Fibroblast of lung (primary cell): ENCODE data around the gene SYNDIG1L. TPM values are rescaled to one million over a fixed set of nuclear protein-coding genes. Genes with fewer than 3 reads are reported as not detected.

Source experiments
- DNase-seq, 2 donors: peaks; one replicate each; pipeline versions ENCODE4 v3.0.0 to v3.0.0-alpha.2; 2010; ENCODE audit warnings: low read depth in 2 of 2
- H2AFZ ChIP-seq: 2 replicates; pipeline ENCODE4 v1.5.1; 2012; ENCODE audit warnings: low read length, control low read depth, inconsistent platforms
- H3K27ac ChIP-seq: 2 replicates; pipeline ENCODE4 v1.5.1; 2011; ENCODE audit warnings: low read length, control low read depth; ENCODE audit not compliant: insufficient read depth
- H3K27me3 ChIP-seq: 2 replicates; pipeline ENCODE4 v1.5.1; 2011; ENCODE audit warnings: mild to moderate bottlenecking, low read length; ENCODE audit not compliant: control insufficient read depth, insufficient read depth
- H3K36me3 ChIP-seq: 2 replicates; pipeline ENCODE4 v1.5.1; 2011; ENCODE audit warnings: low read length; ENCODE audit not compliant: control insufficient read depth, insufficient read depth
- H3K4me1 ChIP-seq: 2 replicates; pipeline ENCODE4 v1.5.1; 2011; ENCODE audit warnings: low read length; ENCODE audit not compliant: control insufficient read depth, insufficient read depth; ENCODE audit errors: extremely low read depth
- H3K4me2 ChIP-seq: 2 replicates; pipeline ENCODE4 v1.5.1; 2011; ENCODE audit warnings: low read length, control low read depth; ENCODE audit not compliant: insufficient read depth; ENCODE audit errors: extremely low read depth
- H3K4me3 ChIP-seq, 4 experiments: fragments of 200-600 bp in 1 of 4; sonication (generic) in 1 of 4; replicated peaks in 1 of 4; 2 replicates each; pipeline ENCODE4 v1.5.1; 2011 to 2016; ENCODE audit warnings: low read length in 4 of 4, low read depth in 3 of 4, mild to moderate bottlenecking in 3 of 4, control low read depth in 2 of 4, inconsistent platforms in 1 of 4, mixed read lengths in 1 of 4; ENCODE audit not compliant: insufficient read depth in 1 of 4; ENCODE audit errors: control extremely low read depth in 1 of 4
- H3K79me2 ChIP-seq: 2 replicates; pipeline ENCODE4 v1.5.1; 2012; ENCODE audit warnings: mild to moderate bottlenecking, low read length, inconsistent platforms; ENCODE audit not compliant: control insufficient read depth, insufficient read depth
- H3K9ac ChIP-seq: 2 replicates; pipeline ENCODE4 v1.5.1; 2011; ENCODE audit warnings: mild to moderate bottlenecking, low read length, control low read depth; ENCODE audit not compliant: insufficient read depth
- H3K9me3 ChIP-seq: 2 replicates; pipeline ENCODE4 v1.5.1; 2012; ENCODE audit warnings: low read depth, low read length; ENCODE audit not compliant: control insufficient read depth, insufficient read depth
- H4K20me1 ChIP-seq: 2 replicates; pipeline ENCODE4 v1.5.1; 2011; ENCODE audit warnings: low read length; ENCODE audit not compliant: control insufficient read depth, insufficient read depth; ENCODE audit errors: extremely low read depth
- EZH2 ChIP-seq: IDR thresholded peaks from 2 replicates; pipeline ENCODE4 v1.5.1; 2012; ENCODE audit warnings: low read length, control low read depth, mild to moderate bottlenecking; ENCODE audit errors: missing control alignments
- polyA plus RNA-seq, 2 donors: library from polyadenylated mRNA; depleted of rRNA in 1 of 2; stranded (reverse) in 1 of 2; unstranded in 1 of 2; fragments of >200 nt; gene quantifications; 2 replicates each; pipeline ENCODE4 v1.2.1, GENCODE V29; 2011 to 2012; ENCODE audit warnings: missing spikeins in 1 of 2
- total RNA-seq: library from RNA; depleted of rRNA; stranded (reverse); fragments of >200 nt; gene quantifications from 2 replicates; pipeline ENCODE4 v1.2.1, GENCODE V29; 2014
- TF ChIP-seq, protein P1 (sequence below), 2 donors: IDR thresholded peaks in 1 of 2; conservative IDR thresholded peaks in 1 of 2; 1 replicate in 1 of 2; 2 replicates in 1 of 2; pipeline ENCODE4 v1.5.1; 2011 to 2012; ENCODE audit warnings: low read length in 2 of 2, control low read depth in 1 of 2, inconsistent platforms in 1 of 2, low read depth in 1 of 2, mild to moderate bottlenecking in 1 of 2

The SYNDIG1L gene
- total and polyA plus RNA-seq, 2 donors (not counting 1 experiment from before 2014, with no cell fraction given) = not detected

DNA sequence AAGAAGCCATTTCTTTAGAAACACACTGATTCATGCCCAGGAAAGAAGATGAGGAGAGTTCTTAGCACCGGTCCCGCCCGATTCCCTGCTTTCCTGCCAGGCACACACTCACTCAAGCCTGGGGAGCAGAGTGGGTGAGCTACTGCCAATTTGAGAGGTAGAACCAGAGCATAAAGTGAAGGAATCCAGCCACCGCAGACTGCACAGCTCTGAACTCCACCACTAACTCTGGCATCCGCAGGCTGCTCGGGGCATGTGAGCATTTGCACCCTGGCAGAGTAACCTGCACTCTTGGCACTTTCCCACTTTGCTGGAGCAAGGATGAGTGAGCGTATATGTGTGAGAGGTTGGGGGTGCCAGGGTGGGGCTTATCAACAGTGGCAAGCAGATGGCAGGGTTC, 4.0 kb upstream of the SYNDIG1L start:
- Histone ChIP-seq H2AFZ (no peak overlapping the region), H3K79me2 (no peaks in the 10 kb centered on the region), H3K27ac (no peak overlapping the region), H3K4me3 (no peak overlapping the region), H3K9me3 (no peaks in the 10 kb centered on the region), H3K27me3 (peaks cover 18% of the 10 kb centered on the region), H3K36me3 (no peaks in the 10 kb centered on the region), H3K9ac (no peak overlapping the region), H3K4me1 (no peaks in the 10 kb centered on the region), H4K20me1 (no peaks in the 10 kb centered on the region), H3K4me2 (no peak overlapping the region)
- DNase-seq = no peak
- no peak for TF ChIP-seq EZH2
- TF ChIP-seq, protein P1, sequence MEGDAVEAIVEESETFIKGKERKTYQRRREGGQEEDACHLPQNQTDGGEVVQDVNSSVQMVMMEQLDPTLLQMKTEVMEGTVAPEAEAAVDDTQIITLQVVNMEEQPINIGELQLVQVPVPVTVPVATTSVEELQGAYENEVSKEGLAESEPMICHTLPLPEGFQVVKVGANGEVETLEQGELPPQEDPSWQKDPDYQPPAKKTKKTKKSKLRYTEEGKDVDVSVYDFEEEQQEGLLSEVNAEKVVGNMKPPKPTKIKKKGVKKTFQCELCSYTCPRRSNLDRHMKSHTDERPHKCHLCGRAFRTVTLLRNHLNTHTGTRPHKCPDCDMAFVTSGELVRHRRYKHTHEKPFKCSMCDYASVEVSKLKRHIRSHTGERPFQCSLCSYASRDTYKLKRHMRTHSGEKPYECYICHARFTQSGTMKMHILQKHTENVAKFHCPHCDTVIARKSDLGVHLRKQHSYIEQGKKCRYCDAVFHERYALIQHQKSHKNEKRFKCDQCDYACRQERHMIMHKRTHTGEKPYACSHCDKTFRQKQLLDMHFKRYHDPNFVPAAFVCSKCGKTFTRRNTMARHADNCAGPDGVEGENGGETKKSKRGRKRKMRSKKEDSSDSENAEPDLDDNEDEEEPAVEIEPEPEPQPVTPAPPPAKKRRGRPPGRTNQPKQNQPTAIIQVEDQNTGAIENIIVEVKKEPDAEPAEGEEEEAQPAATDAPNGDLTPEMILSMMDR (conservative IDR thresholded peaks at IDR 0.05 in 1 of 2, IDR thresholded peaks at IDR 0.05 in 1 of 2; ENCODE audit: low read depth in 1 of 2, low read length in 2 of 2) = no peak

DNA sequence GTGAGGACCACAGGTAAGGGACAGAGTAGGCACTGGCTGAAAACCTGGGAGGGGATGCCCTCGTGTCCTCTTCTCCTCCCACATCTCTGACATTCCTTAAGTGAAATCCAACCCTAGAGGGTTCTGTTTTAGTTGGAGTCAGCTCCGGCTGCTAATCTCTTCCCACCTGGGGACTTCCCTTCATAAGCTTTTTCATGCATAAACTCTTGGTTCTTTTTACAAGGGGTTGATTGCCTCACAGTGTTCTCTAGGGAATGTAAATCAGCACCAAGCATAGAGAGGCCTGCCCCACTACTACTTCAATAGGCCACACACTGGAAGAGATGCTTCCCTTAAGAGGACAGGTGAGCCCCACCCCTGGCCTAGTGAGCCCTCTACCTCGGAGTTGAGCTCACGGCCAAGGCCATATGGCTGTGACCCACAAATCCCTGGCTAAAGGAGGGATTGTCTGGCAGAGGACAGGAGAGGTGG, 3.2 kb upstream of the SYNDIG1L start:
- Histone ChIP-seq H3K4me2 (no peak overlapping the region), H3K79me2 (no peaks in the 10 kb centered on the region), H3K4me1 (no peaks in the 10 kb centered on the region), H3K9ac (no peak overlapping the region), H3K27me3 (peaks cover 18% of the 10 kb centered on the region), H3K27ac (no peak overlapping the region), H3K9me3 (no peaks in the 10 kb centered on the region), H2AFZ (no peak overlapping the region), H3K4me3 (no peak overlapping the region), H3K36me3 (no peaks in the 10 kb centered on the region), H4K20me1 (no peaks in the 10 kb centered on the region)
- TF ChIP-seq EZH2 = no peak
- TF ChIP-seq, protein P1 (conservative IDR thresholded peaks at IDR 0.05 in 1 of 2, IDR thresholded peaks at IDR 0.05 in 1 of 2; ENCODE audit: low read depth in 1 of 2, low read length in 2 of 2) = no peak
- DNase-seq = no peak

DNA sequence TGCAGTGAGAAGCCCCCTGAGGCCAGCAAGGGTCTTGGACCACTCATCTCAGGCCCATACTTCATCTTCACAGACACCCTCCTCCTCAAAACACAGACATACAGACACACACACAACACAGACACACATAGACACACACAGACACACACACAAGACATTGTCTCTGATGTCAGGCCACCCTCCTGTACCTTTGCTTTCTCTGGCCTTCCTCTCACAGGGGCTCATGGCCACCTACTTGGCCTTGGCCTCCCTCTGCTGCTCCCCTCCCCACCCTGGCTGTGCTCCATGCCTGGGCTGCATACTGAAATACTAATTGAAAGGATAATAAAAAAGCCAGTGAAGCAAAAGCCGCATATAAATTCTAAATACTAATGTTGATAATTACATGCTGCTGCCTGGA, 1.6 kb upstream of the SYNDIG1L start:
- H3K4me3 ChIP-seq = no peak overlapping the region
- no peak for DNase-seq
- no peak overlapping the region for H3K27ac ChIP-seq
- H3K4me1 ChIP-seq = no peaks in the 10 kb centered on the region
- no peaks in the 10 kb centered on the region for H3K36me3 ChIP-seq
- H3K4me2 ChIP-seq = no peak overlapping the region
- H3K9me3 ChIP-seq = no peaks in the 10 kb centered on the region
- no peak overlapping the region for H3K9ac ChIP-seq
- no peaks in the 10 kb centered on the region for H4K20me1 ChIP-seq
- no peaks in the 10 kb centered on the region for H3K79me2 ChIP-seq
- H2AFZ ChIP-seq = no peak overlapping the region
- TF ChIP-seq, protein P1 (conservative IDR thresholded peaks at IDR 0.05 in 1 of 2, IDR thresholded peaks at IDR 0.05 in 1 of 2; ENCODE audit: low read depth in 1 of 2, low read length in 2 of 2) = no peak
- no peak for TF ChIP-seq EZH2
- H3K27me3 ChIP-seq = peaks cover 18% of the 10 kb centered on the region
